Embryonic facial prominence (tissue), 1 donor: ENCODE measurements around the gene CCL8.

Source experiments
- DNase-seq: peaks from one replicate; pipeline ENCODE4 v3.0.0-alpha.2; 2016; ENCODE audit errors: extremely low spot score

The CCL8 gene

GRCh38 chr17:34319039-34319483, at the start of gene CCL8:
TSS of gene CCL8 (plus strand) at chr17:34319435. CDS start at chr17:34319502, 67 bp downstream.
- no peak for DNase-seq

GRCh38 chr17:34269969-34270368, 49.3 kb upstream of the CCL8 start, which contains the start of gene CCL7:
TSS of gene CCL7 (plus strand) at chr17:34270221. CDS start at chr17:34270291, 70 bp downstream.
- no peak for DNase-seq

GRCh38 chr17:34275881-34276280, 43.4 kb upstream of the CCL8 start:
- DNase-seq, result peak; percentile 42

GRCh38 chr17:34276826-34277225, 42.4 kb upstream of the CCL8 start:
- no peak for DNase-seq

- DNase-seq, result no peak
Measured at GRCh38 chr17:34283571-34283970, 35.7 kb upstream of the CCL8 start.

- DNase-seq, result no peak
Measured at GRCh38 chr17:34285286-34285792, 33.9 kb upstream of the CCL8 start, which contains the start of gene CCL11. TSS of gene CCL11 (plus strand) at chr17:34285742. CDS start at chr17:34285809, 67 bp downstream.

- no peak for DNase-seq
Measured at GRCh38 chr17:34287875-34288274, 31.4 kb upstream of the CCL8 start.

GRCh38 chr17:34290586-34290985, 28.6 kb upstream of the CCL8 start:
- no peak for DNase-seq

GRCh38 chr17:34291721-34292348, 27.4 kb upstream of the CCL8 start:
- DNase-seq, result no peak

GRCh38 chr17:34299027-34299426, 20.2 kb upstream of the CCL8 start:
- no peak for DNase-seq

- no peak for DNase-seq
Measured at GRCh38 chr17:34299956-34300577, 19.2 kb upstream of the CCL8 start.

GRCh38 chr17:34300652-34301370, 18.4 kb upstream of the CCL8 start:
- no peak for DNase-seq

- DNase-seq, result no peak
Measured at GRCh38 chr17:34301986-34302385, 17.2 kb upstream of the CCL8 start.

GRCh38 chr17:34302636-34303035, 16.6 kb upstream of the CCL8 start:
- no peak for DNase-seq

- DNase-seq, result no peak
Measured at GRCh38 chr17:34303606-34304005, 15.6 kb upstream of the CCL8 start.

- no peak for DNase-seq
Measured at GRCh38 chr17:34305061-34305460, 14.2 kb upstream of the CCL8 start.

- no peak for DNase-seq
Measured at GRCh38 chr17:34305606-34306005, 13.6 kb upstream of the CCL8 start.

- DNase-seq, result no peak
Measured at GRCh38 chr17:34306466-34306865, 12.8 kb upstream of the CCL8 start.

GRCh38 chr17:34307110-34307509, 12.1 kb upstream of the CCL8 start:
- no peak for DNase-seq

GRCh38 chr17:34308371-34308770, 10.9 kb upstream of the CCL8 start:
- no peak for DNase-seq

GRCh38 chr17:34311291-34311690, 7.9 kb upstream of the CCL8 start:
- DNase-seq, result no peak

- DNase-seq, result no peak
Measured at GRCh38 chr17:34312080-34312479, 7.2 kb upstream of the CCL8 start.

GRCh38 chr17:34313164-34313563, 6.1 kb upstream of the CCL8 start:
- no peak for DNase-seq
